GM13977 (cell line): Measurements from ENCODE around the gene GALNS.

Experiments
- DNase-seq: peaks from one replicate; pipeline ENCODE4 v3.0.0; 2012; ENCODE audit warnings: low spot score
- CTCF ChIP-seq: IDR thresholded peaks from 2 replicates; pipeline ENCODE4 v1.5.1; 2012; ENCODE audit warnings: mild to moderate bottlenecking, control low read depth; ENCODE audit not compliant: insufficient read depth; ENCODE audit errors: extremely low read depth, missing control alignments
- in situ Hi-C: fragments of 300-500 bp; cut with MboI; formaldehyde crosslinking; loops from one replicate; pipeline ENCODE4 v1.12.0; 2022; ENCODE audit warnings: low sequenced_read_pairs, low pct_unique_long_range_greater_than_20kb, mixed read lengths, inconsistent platforms; ENCODE audit not compliant: unreplicated experiment

The GALNS gene

GRCh38 chr16:88837806-88838205 is 18.9 kb downstream of the GALNS start:
- no peak for TF ChIP-seq CTCF
- no peak for DNase-seq

GRCh38 chr16:88836791-88837190 is 20.0 kb downstream of the GALNS start:
- DNase-seq = no peak
- no peak for TF ChIP-seq CTCF
- in situ Hi-C loops = no loop called here

More at GRCh38 chr16:88837806-88838205, 18.9 kb downstream of the GALNS start:
- in situ Hi-C loops = no loop called here

- DNase-seq = no peak
- in situ Hi-C loops = no loop called here
- no peak for TF ChIP-seq CTCF
Measured at GRCh38 chr16:88835818-88836217, 20.9 kb downstream of the GALNS start.

- in situ Hi-C loops = no loop called here
- no peak for DNase-seq
- TF ChIP-seq CTCF = no peak
Measured at GRCh38 chr16:88835383-88835782, 21.4 kb downstream of the GALNS start.

- DNase-seq = no peak
- TF ChIP-seq CTCF = no peak
- in situ Hi-C loops = no loop called here
Measured at GRCh38 chr16:88834670-88835069, 22.1 kb downstream of the GALNS start.

GRCh38 chr16:88833086-88833485 is 23.7 kb downstream of the GALNS start:
- in situ Hi-C loops = no loop called here
- no peak for TF ChIP-seq CTCF
- no peak for DNase-seq

- no peak for DNase-seq
- in situ Hi-C loops = no loop called here
- TF ChIP-seq CTCF = no peak
Measured at GRCh38 chr16:88831838-88832237, 24.9 kb downstream of the GALNS start.
